Suprapubic skin (tissue), 3 donors: ENCODE measurements around the gene DDX21.

Source experiments
- EP300 ChIP-seq: sonication (generic); formaldehyde crosslinking; IDR thresholded peaks from one replicate; pipeline ENCODE4 v1.6.1; 2017; ENCODE audit warnings: antibody characterized with exemption
- POLR2A ChIP-seq, 2 donors: fragments of 450-650 bp; IDR thresholded peaks; one replicate each; pipeline ENCODE4 v1.6.1; 2017; ENCODE audit warnings: antibody characterized with exemption in 2 of 2, mild to moderate bottlenecking in 2 of 2, moderate library complexity in 2 of 2
- TF ChIP-seq, protein P1 (sequence below), 2 donors: fragments of 200-600 bp in 1 of 2; fragments of 450-650 bp in 1 of 2; sonication (generic) in 1 of 2; IDR thresholded peaks; one replicate each; pipeline ENCODE4 v1.5.1; 2016 to 2019; ENCODE audit warnings: antibody characterized with exemption in 2 of 2, mild to moderate bottlenecking in 1 of 2, moderate library complexity in 1 of 2

DNA sequence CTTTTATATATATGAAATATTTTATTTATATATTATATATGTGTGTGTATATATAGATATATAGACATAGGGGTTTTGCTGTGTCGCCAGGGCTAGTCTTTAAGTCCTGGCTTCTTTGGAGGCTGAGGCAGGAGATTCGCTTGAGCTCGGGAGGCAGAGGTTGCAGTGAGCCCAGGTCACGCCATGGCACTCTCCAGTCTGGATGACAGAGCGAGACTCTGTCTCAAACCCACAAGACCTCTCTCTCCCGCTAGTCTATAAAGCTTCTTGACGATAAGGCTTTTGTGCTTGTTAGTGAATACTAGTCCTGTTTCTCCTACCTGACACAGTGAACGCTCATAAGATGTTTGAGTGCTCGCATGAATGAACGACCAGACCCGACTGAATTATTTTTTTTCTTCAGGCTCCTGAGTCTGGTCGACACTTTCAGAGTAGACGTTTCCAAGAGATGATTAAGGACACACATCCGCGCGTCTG is 577 bp upstream of the DDX21 start:
- TF ChIP-seq POLR2A (IDR thresholded peaks at IDR 0.05) (no peak), EP300 (no peak)
- TF ChIP-seq, protein P1, sequence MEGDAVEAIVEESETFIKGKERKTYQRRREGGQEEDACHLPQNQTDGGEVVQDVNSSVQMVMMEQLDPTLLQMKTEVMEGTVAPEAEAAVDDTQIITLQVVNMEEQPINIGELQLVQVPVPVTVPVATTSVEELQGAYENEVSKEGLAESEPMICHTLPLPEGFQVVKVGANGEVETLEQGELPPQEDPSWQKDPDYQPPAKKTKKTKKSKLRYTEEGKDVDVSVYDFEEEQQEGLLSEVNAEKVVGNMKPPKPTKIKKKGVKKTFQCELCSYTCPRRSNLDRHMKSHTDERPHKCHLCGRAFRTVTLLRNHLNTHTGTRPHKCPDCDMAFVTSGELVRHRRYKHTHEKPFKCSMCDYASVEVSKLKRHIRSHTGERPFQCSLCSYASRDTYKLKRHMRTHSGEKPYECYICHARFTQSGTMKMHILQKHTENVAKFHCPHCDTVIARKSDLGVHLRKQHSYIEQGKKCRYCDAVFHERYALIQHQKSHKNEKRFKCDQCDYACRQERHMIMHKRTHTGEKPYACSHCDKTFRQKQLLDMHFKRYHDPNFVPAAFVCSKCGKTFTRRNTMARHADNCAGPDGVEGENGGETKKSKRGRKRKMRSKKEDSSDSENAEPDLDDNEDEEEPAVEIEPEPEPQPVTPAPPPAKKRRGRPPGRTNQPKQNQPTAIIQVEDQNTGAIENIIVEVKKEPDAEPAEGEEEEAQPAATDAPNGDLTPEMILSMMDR (IDR thresholded peaks at IDR 0.05): no peak
